NCI-H526 (cell line): ENCODE measurements around the gene NTRK2.

Experiments used
- DNase-seq, 2 experiments: peaks; one replicate each; lab custom pipeline; 2025; lab: John Stamatoyannopoulos, UW

Gene NTRK2

GRCh38 chr9:84736081-84736480 lies 66.6 kb downstream of the NTRK2 start:
- DNase-seq = no peak

- DNase-seq = peak in 1 of 2 experiments; percentile 0
Observed at GRCh38 chr9:84736536-84736935, 67.0 kb downstream of the NTRK2 start.

- DNase-seq = no peak
Observed at GRCh38 chr9:84738353-84738752, 68.8 kb downstream of the NTRK2 start.

GRCh38 chr9:84742261-84742660 lies 72.7 kb downstream of the NTRK2 start:
- no peak for DNase-seq

GRCh38 chr9:84744195-84744594 lies 74.7 kb downstream of the NTRK2 start:
- DNase-seq = no peak

GRCh38 chr9:84744726-84745125 lies 75.2 kb downstream of the NTRK2 start:
- DNase-seq = no peak

GRCh38 chr9:84748112-84748511 lies 78.6 kb downstream of the NTRK2 start:
- no peak for DNase-seq

- no peak for DNase-seq
Observed at GRCh38 chr9:84750152-84750865, 80.8 kb downstream of the NTRK2 start.

- no peak for DNase-seq
Observed at GRCh38 chr9:84751921-84752320, 82.4 kb downstream of the NTRK2 start.

GRCh38 chr9:84754461-84754860 lies 84.9 kb downstream of the NTRK2 start:
- no peak for DNase-seq

- DNase-seq = no peak
Observed at GRCh38 chr9:84754881-84755280, 85.4 kb downstream of the NTRK2 start.

GRCh38 chr9:84755380-84755779 lies 85.9 kb downstream of the NTRK2 start:
- DNase-seq = no peak

- DNase-seq = no peak
Observed at GRCh38 chr9:84756171-84756570, 86.6 kb downstream of the NTRK2 start.

GRCh38 chr9:84756731-84757130 lies 87.2 kb downstream of the NTRK2 start:
- no peak for DNase-seq

GRCh38 chr9:84758817-84759216 lies 89.3 kb downstream of the NTRK2 start:
- DNase-seq = no peak

- DNase-seq = no peak
Observed at GRCh38 chr9:84759300-84759750, 89.8 kb downstream of the NTRK2 start.

GRCh38 chr9:84759804-84760203 lies 90.3 kb downstream of the NTRK2 start:
- no peak for DNase-seq

- DNase-seq = no peak
Observed at GRCh38 chr9:84761137-84761808, 91.7 kb downstream of the NTRK2 start.

- DNase-seq = no peak
Observed at GRCh38 chr9:84772511-84772910, 103.0 kb downstream of the NTRK2 start.

- DNase-seq = no peak
Observed at GRCh38 chr9:84773022-84773421, 103.5 kb downstream of the NTRK2 start.

GRCh38 chr9:84775056-84775643 lies 105.6 kb downstream of the NTRK2 start:
- peak; percentile 21 to 66 for DNase-seq

- DNase-seq = no peak
Observed at GRCh38 chr9:84778570-84778969, 109.0 kb downstream of the NTRK2 start.

GRCh38 chr9:84779883-84780282 lies 110.4 kb downstream of the NTRK2 start:
- DNase-seq = no peak
